Measurements from ENCODE around the gene ABCG2.

DNA sequence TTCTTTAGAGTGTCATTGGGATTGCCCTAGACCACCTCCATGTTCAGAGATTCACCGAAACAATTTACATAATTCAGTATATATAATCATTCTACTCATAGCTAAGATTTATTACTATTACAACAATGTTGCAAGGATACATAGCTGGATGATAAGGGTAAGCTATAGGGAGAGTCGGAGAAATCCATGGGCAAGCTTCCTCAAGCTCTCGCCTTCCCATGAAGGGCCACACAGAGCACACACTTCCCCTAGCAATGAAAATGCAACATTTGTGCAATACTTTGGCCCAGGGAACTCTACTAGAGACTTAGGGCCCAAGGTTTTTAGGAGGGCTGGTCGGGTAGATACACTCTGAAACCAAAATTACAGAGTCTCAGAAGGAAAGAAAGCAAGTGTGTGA, 49.7 kb upstream of the ABCG2 start:
- TF ChIP-seq, protein P1, sequence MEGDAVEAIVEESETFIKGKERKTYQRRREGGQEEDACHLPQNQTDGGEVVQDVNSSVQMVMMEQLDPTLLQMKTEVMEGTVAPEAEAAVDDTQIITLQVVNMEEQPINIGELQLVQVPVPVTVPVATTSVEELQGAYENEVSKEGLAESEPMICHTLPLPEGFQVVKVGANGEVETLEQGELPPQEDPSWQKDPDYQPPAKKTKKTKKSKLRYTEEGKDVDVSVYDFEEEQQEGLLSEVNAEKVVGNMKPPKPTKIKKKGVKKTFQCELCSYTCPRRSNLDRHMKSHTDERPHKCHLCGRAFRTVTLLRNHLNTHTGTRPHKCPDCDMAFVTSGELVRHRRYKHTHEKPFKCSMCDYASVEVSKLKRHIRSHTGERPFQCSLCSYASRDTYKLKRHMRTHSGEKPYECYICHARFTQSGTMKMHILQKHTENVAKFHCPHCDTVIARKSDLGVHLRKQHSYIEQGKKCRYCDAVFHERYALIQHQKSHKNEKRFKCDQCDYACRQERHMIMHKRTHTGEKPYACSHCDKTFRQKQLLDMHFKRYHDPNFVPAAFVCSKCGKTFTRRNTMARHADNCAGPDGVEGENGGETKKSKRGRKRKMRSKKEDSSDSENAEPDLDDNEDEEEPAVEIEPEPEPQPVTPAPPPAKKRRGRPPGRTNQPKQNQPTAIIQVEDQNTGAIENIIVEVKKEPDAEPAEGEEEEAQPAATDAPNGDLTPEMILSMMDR (IDR thresholded peaks at IDR 0.05), result no peak
- TF ChIP-seq POLR2A (IDR thresholded peaks at IDR 0.05), result no peak

All from prostate gland (tissue), 2 donors.